ENCODE data around the gene YY1AP1. TPM values are rescaled to one million over a fixed set of nuclear protein-coding genes. Genes with fewer than 3 reads are reported as not detected.
"Not testable (repeated sequence)": the region's sequence is repeated elsewhere in the genome, so short reads cannot be mapped to it uniquely, and the experiment has no call there.

The YY1AP1 gene
- total RNA-seq, 1 experiment from 2014 or later: 46.8 TPM

GRCh38 chr1:155703216-155703615 lies 14.6 kb upstream of the YY1AP1 start:
- H3K27me3 ChIP-seq (ENCODE audit: control insufficient read depth, insufficient read depth, low read length): no peaks in the 10 kb centered on the region
- no peak for DNase-seq
- no peak overlapping the region for H3K4me3 ChIP-seq (ENCODE audit: insufficient read depth, low read depth, low read length)
- H3K36me3 ChIP-seq (replicated peaks; ENCODE audit: control insufficient read depth, insufficient read depth, low read length): no peaks in the 10 kb centered on the region

- H3K36me3 ChIP-seq (replicated peaks; ENCODE audit: control insufficient read depth, insufficient read depth, low read length); DNase-seq: not testable (repeated sequence)
Measured at GRCh38 chr1:155701675-155702074, 13.1 kb upstream of the YY1AP1 start.

GRCh38 chr1:155699062-155699461 lies 10.5 kb upstream of the YY1AP1 start:
- not testable (repeated sequence) for H3K27me3 ChIP-seq (ENCODE audit: control insufficient read depth, insufficient read depth, low read length); DNase-seq; H3K36me3 ChIP-seq (replicated peaks; ENCODE audit: control insufficient read depth, insufficient read depth, low read length); H3K4me3 ChIP-seq (ENCODE audit: insufficient read depth, low read depth, low read length)

More at GRCh38 chr1:155701675-155702074, 13.1 kb upstream of the YY1AP1 start:
- H3K4me3 ChIP-seq (ENCODE audit: insufficient read depth, low read depth, low read length); H3K27me3 ChIP-seq (ENCODE audit: control insufficient read depth, insufficient read depth, low read length): not testable (repeated sequence)

GRCh38 chr1:155698382-155699038 lies 9.9 kb upstream of the YY1AP1 start:
- H3K27me3 ChIP-seq (ENCODE audit: control insufficient read depth, insufficient read depth, low read length): no peaks in the 10 kb centered on the region
- H3K36me3 ChIP-seq (replicated peaks; ENCODE audit: control insufficient read depth, insufficient read depth, low read length): no peaks in the 10 kb centered on the region
- DNase-seq: no peak
- H3K4me3 ChIP-seq (ENCODE audit: insufficient read depth, low read depth, low read length): no peak overlapping the region

GRCh38 chr1:155697616-155698015 lies 9.0 kb upstream of the YY1AP1 start:
- H3K4me3 ChIP-seq (ENCODE audit: insufficient read depth, low read depth, low read length); DNase-seq; H3K27me3 ChIP-seq (ENCODE audit: control insufficient read depth, insufficient read depth, low read length); H3K36me3 ChIP-seq (replicated peaks; ENCODE audit: control insufficient read depth, insufficient read depth, low read length): not testable (repeated sequence)

- Histone ChIP-seq H3K27me3 (ENCODE audit: control insufficient read depth, insufficient read depth, low read length) (no peaks in the 10 kb centered on the region), H3K36me3 (replicated peaks; ENCODE audit: control insufficient read depth, insufficient read depth, low read length) (no peaks in the 10 kb centered on the region; the same call in 1 of the 2 replicates), H3K4me3 (ENCODE audit: insufficient read depth, low read depth, low read length) (no peak overlapping the region)
- DNase-seq: no peak
Measured at GRCh38 chr1:155697046-155697445, 8.5 kb upstream of the YY1AP1 start.

- Histone ChIP-seq H3K4me3 (ENCODE audit: insufficient read depth, low read depth, low read length) (no peak overlapping the region), H3K27me3 (ENCODE audit: control insufficient read depth, insufficient read depth, low read length) (no peaks in the 10 kb centered on the region), H3K36me3 (replicated peaks; ENCODE audit: control insufficient read depth, insufficient read depth, low read length) (peaks cover 1% of the 10 kb centered on the region; the same call in 1 of the 2 replicates)
- DNase-seq: no peak
Measured at GRCh38 chr1:155696524-155696923, 8.0 kb upstream of the YY1AP1 start.

- DNase-seq: no peak
- Histone ChIP-seq H3K27me3 (ENCODE audit: control insufficient read depth, insufficient read depth, low read length) (no peaks in the 10 kb centered on the region), H3K4me3 (ENCODE audit: insufficient read depth, low read depth, low read length) (no peak overlapping the region), H3K36me3 (replicated peaks; ENCODE audit: control insufficient read depth, insufficient read depth, low read length) (peaks cover 5% of the 10 kb centered on the region)
Measured at GRCh38 chr1:155695608-155696007, 7.0 kb upstream of the YY1AP1 start.

- H3K4me3 ChIP-seq (ENCODE audit: insufficient read depth, low read depth, low read length): no peak overlapping the region
- H3K36me3 ChIP-seq (replicated peaks; ENCODE audit: control insufficient read depth, insufficient read depth, low read length): peaks cover 8% of the 10 kb centered on the region
- H3K27me3 ChIP-seq (ENCODE audit: control insufficient read depth, insufficient read depth, low read length): no peaks in the 10 kb centered on the region
- no peak for DNase-seq
Measured at GRCh38 chr1:155695072-155695471, 6.5 kb upstream of the YY1AP1 start.

GRCh38 chr1:155694167-155694566 lies 5.6 kb upstream of the YY1AP1 start:
- no peak for DNase-seq
- H3K4me3 ChIP-seq (ENCODE audit: insufficient read depth, low read depth, low read length): no peak overlapping the region

GRCh38 chr1:155691992-155692528 lies 3.5 kb upstream of the YY1AP1 start:
- Histone ChIP-seq H3K36me3 (replicated peaks; ENCODE audit: control insufficient read depth, insufficient read depth, low read length) (peaks cover 8% of the 10 kb centered on the region), H3K4me3 (ENCODE audit: insufficient read depth, low read depth, low read length) (no peak overlapping the region), H3K27me3 (ENCODE audit: control insufficient read depth, insufficient read depth, low read length) (no peaks in the 10 kb centered on the region)
- DNase-seq: no peak

More at GRCh38 chr1:155694167-155694566, 5.6 kb upstream of the YY1AP1 start:
- no peaks in the 10 kb centered on the region for H3K27me3 ChIP-seq (ENCODE audit: control insufficient read depth, insufficient read depth, low read length)
- peaks cover 8% of the 10 kb centered on the region for H3K36me3 ChIP-seq (replicated peaks; ENCODE audit: control insufficient read depth, insufficient read depth, low read length)

GRCh38 chr1:155689081-155689607 lies 570 bp upstream of the YY1AP1 start, which contains the start of gene DAP3:
DAP3 (plus strand) TSS chr1:155689091; CDS start chr1:155709780, 20,689 bp downstream.
- H3K4me3 ChIP-seq (ENCODE audit: insufficient read depth, low read depth, low read length): peak within 1 kb of the TSS; percentile 100
- H3K27me3 ChIP-seq (ENCODE audit: control insufficient read depth, insufficient read depth, low read length); H3K36me3 ChIP-seq (replicated peaks; ENCODE audit: control insufficient read depth, insufficient read depth, low read length); DNase-seq: not testable (repeated sequence)

GRCh38 chr1:155687705-155688323 lies 760 bp downstream of the YY1AP1 start:
- H3K27me3 ChIP-seq (ENCODE audit: control insufficient read depth, insufficient read depth, low read length); DNase-seq; H3K36me3 ChIP-seq (replicated peaks; ENCODE audit: control insufficient read depth, insufficient read depth, low read length): not testable (repeated sequence)
- peak overlapping the region; percentile 100 for H3K4me3 ChIP-seq (ENCODE audit: insufficient read depth, low read depth, low read length)

GRCh38 chr1:155681776-155682175 lies 6.8 kb downstream of the YY1AP1 start:
- H3K36me3 ChIP-seq (replicated peaks; ENCODE audit: control insufficient read depth, insufficient read depth, low read length): peaks cover 4% of the 10 kb centered on the region
- no peaks in the 10 kb centered on the region for H3K27me3 ChIP-seq (ENCODE audit: control insufficient read depth, insufficient read depth, low read length)
- H3K4me3 ChIP-seq (ENCODE audit: insufficient read depth, low read depth, low read length): no peak overlapping the region
- DNase-seq: no peak

GRCh38 chr1:155680531-155680930 lies 8.0 kb downstream of the YY1AP1 start:
- no peak overlapping the region for H3K4me3 ChIP-seq (ENCODE audit: insufficient read depth, low read depth, low read length)
- H3K36me3 ChIP-seq (replicated peaks; ENCODE audit: control insufficient read depth, insufficient read depth, low read length): peaks cover 9% of the 10 kb centered on the region
- DNase-seq: no peak
- H3K27me3 ChIP-seq (ENCODE audit: control insufficient read depth, insufficient read depth, low read length): no peaks in the 10 kb centered on the region

Data from H7 (cell line).